Inferior parietal cortex (tissue), 1 donor: Measurements from ENCODE around the gene RNF121.

Source experiments
- DNase-seq: peaks from one replicate; pipeline ENCODE4 v3.0.0-alpha.2; 2016; ENCODE audit errors: extremely low spot score

Gene RNF121

DNA sequence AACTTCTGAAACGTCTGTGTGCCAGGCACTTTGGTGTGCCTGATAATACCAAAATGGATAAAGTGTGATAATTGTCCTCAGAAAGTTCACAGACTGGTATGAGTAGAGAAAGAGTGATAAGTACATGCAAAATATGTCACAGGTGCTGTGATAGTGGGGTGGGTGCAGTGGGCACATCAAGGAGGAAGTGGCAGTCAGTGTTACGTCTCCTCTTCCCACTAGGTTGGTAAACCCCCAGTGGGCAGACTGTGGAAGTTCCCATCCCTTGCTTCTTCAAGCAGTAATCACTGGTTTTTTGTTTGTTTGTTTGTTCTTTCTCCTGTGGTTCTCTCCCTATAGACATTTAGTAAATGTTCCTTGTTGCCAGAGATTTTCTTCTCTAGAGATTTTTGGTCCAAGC is 5.4 kb downstream of the RNF121 start:
- DNase-seq = no peak

DNA sequence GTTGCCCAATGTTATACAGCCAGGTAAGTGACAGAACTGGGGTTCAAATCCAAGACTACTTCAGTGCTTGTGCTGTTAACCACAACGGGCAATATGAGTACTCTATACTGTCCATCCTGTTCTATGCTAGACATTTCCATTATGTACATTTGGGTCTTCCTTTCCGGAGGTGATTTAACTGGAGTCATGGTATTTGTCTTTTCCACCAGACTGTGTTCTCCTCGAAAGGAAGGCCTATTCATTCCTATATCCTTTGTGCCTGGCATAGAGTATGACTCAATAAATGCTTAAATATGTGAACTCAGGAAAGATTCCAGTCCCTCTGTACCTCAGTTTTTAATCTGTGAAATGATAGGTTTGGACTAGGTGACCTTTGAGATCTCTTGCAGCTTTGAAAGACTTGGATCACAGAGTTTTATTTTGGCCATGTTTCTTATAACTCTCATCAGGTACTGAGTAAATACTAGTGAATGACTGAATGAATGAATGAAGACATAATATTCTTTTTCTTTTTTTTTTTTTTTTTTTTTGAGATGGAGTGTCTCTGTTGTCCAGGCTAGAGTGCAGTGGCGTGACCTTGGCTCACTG is 6.6 kb downstream of the RNF121 start:
- no peak for DNase-seq

DNA sequence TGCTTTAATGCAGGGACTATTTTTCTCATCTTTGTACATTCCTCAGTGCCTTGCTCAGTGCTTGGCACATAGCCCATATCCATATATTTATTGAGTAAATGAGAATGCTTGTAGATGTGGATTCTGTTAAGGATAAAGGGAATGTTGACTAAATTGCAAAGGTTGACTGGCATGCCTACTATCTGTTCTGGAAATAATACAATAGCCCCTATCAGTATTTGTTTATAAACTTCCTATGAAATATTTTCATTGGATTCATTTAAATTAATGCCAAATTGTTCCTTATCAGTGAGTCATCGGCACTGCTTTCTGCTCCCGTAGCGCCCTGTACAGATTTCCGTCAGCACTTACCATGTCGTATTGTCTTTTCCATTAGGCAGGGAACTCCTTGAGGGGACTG is 8.0 kb downstream of the RNF121 start:
- no peak for DNase-seq

DNA sequence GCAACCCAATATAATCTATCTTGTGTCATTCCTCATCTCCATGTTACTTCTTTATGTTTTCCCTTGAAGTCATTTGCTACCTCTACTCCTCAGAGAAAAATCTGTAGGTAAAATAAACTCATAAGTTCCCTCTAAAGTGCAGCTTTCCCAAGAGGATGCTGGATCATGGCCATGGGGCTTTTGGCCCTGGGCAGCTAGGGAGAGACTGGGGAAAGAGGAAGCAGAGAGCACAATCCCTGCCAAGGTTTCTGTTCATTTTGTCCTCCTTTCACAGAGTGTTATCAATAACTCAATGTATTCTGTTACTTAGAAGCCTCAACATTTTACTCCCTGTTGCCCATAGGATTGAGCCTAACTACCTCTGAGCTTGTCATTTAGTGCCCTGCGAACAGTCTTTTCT is 9.0 kb downstream of the RNF121 start:
- no peak for DNase-seq

DNA sequence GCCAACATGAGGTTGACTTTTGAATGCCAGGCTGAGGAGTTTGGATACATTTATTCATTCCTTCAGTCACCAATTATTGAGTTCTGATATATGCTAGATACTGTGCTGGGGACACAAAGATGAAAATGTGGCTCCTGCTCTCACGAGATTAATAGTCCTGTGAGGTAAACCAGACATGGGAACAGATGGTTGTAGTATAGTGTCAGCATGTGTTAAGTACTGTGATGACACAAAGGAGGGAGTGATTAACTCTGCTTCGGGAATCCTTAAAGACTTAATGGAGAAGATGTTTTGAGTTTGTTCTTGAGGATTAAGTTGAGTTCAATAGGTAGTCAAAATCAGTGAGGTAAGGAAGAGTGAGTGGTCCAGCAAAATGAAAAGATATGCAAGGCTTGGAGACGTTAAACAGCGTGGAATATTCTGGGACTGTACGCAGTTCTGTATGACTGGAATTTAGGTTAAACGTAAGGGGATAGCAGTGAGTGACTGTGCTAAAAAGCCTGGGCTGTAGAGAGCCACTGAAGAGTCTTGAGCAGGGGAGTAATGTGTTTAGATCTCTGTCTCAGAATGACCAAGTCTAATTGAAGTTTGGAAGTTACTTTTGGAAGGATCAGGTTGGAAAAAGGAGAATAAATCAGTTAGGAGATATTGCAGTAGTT is 11.8 kb downstream of the RNF121 start:
- no peak for DNase-seq

DNA sequence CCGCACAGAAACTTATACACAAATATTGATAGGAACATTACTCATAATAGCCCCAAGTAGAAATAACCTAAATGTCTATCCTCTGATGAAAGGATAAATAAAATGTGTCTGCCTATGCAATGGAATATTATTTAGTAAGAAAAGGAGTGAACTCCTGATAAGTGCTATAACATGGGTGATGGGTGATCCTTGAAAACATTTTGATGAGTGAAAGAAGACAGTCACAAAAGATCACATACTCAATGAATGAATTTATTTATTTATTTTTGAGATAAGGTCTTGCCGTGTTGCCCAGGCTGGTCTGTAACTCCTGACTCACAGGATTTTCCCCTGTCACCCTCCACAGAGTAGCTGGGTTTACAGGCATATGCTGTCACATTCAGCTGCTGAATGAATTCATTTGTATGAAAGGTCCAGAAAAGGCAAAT is 17.3 kb downstream of the RNF121 start:
- no peak for DNase-seq

DNA sequence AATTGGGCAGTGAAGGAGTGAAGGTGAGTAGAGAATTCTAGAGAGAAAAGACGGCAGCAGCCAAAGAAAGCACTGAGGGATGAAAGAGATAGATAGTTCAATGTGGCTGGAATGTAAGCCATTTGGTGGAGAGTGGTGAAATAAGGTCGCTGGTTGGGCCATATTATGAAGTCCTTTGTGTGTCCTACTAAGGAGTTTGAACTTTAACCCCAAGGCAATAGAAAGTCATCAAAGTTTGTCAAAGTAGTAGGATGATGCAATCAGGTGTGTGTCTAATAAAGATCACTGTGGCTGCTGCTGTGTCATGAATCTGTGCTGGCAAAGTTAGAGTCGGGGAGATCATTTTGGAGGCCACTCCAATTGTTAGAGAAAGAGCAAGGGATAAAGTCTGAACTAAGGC is 18.7 kb downstream of the RNF121 start:
- DNase-seq = no peak

DNA sequence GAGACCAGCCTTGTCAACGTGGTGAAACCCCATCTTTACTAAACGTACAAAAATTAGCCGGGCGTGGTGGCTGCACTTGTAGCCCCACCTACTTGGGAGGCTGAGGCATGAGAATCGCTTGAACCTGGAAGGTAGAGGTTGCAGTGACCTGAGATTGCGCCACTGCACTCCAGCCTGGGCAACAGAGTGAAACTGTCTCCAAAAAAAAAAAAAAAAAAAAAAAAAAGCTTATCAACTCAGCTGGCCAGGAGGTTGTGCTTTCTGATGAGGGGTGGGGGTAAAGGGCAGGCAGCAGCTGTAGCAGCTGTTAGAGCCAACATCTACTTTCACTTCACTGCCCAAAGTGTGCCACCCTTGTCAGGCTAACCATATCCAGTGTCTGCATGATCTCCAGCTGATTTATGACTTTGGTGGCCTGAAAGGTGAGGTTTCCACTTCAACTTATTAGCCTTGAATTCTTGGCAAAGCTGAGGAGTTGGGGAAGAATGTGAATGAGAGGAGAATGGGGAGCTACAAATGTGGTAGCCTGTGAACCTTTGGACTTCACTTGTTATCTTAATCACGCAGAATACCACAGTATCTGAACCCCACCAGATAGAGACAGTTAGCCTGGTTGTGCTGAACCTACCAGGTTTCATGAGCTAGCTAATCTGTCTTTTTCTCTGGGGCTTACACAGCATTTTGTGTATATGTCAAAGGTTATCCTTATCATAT is 19.6 kb downstream of the RNF121 start:
- no peak for DNase-seq

DNA sequence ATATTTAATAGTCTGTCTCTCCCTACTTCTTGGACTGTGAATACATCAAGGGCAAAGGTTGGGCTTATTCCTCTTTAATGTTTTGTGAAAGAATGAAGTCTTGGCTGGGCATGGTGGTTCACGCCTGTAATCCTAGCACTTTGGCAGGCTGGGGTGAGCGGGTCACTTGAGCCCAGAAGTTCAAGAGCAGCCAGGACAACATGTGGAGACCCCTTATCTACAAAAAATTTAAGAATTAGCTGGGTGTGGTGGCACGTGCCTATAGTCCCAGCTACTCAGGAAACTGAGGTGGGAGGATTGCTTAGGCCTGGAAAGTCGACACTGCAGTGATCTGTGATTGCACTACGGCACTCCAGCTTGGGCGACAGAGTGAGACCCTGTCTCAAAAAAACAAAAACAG is 20.2 kb downstream of the RNF121 start:
- no peak for DNase-seq

DNA sequence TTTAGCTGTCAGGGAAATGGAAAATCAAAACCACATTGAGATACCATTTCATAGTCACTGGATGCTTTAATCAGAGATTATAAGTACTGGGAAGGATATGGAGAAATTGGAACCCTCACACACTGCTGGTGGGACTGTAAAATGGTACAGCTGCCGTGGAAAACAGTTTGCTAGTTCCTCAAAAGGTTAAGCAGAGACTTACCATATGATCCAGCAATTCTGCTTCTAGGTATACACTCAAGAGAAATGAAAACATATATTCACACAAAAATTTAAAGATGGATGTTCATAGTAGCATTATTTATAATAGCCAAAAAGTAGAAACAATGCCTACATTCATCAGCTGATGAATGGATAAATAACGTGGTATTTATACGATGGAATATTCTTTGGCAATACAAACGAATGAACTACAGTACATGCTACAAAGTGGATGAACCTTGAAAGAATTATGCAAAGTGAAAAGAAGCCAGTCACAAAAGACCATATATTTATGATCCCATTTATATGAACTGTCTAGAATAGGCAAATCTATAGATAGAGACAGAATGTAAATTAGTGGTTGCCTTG is 23.0 kb downstream of the RNF121 start:
- no peak for DNase-seq

DNA sequence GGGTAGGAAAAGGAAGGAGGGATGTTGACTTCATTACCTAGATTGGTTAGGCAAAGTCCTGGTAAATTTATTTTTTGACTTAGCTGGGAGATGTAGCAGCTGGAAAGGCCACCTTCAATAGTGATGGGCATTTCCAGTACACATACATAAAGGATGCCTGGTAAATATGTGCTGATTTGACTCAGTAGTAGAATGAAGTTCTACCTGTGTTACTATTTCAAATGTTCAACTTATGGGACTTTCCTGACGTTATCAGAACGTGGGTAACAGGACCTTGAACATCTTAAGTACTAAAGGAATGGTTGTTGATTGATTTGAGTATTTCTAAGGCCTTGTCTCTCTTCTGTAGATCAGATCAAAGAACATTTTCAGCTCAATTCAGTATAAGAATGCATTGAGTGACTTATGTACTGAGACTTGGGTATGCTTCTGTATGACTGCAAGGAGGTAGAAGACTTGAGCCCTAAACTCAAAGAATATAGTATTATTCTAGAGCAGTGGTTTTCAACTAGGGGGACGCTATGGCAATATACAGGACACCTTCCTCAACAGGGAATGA is 27.1 kb downstream of the RNF121 start:
- no peak for DNase-seq

DNA sequence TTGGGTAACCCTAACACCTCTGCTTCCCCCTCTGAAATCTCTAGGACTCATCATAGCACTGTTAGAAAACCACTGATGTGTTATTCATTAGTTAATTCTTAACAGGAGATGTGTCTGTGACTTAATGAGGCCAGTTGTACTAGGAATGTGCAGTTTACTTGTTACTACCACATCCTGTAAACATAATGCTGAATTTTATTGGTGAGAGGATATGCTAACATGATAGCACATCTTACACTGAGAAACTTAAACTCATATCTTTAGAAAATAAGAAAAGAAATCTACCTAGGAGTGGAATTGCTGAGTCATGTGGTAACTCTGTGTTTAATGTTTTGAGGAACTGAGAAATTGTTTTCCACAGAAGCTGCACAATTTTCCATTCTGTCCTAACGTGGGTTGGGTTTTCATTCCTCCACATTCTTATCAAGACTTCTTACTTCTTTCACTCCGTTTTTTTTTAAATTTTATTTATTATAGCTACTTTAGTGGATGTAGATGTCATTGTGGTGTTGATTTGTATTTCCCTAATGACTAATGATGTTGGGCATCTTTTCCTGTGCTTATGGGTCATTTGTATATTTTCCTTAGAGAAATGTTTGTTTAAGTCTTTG is 33.7 kb downstream of the RNF121 start:
- DNase-seq = no peak

DNA sequence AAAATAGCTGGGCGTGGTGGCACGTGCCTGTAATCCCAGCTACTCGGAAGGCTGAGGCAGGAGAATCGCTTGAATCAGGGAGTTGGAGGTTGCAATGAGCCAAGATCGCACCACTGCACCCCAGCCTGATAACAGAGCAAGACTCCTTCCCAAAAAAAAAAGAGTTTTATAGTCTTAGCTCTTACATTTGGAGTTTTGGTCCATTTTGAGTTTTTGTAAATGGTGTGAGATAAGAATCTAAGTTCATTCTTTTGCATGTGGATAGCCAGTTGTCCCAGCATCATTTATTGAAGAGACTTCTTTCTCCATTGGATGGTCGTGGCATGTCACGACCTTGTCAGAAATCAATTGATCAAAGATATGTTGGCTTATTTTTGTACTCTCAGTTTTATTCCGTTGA is 34.6 kb downstream of the RNF121 start:
- no peak for DNase-seq

DNA sequence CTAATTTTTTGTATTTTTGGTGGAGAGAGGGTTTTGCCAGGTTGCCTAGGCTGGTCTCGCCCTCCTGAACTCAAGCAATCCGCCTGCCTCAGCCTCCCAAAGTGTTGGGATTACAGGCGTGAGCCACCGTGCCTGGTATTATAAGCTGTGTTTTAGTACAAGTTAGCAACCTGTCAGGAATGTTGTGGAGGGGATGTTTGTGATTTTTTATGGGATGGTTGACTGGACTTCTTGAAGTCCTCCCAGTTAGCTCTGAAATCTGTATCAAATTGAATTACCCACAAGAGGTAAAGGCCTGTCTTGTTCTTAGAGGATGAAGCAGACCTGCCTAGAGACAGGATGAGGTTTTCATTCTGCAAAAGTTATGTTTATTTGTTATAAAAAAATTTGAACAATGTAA is 35.8 kb downstream of the RNF121 start:
- DNase-seq = no peak

DNA sequence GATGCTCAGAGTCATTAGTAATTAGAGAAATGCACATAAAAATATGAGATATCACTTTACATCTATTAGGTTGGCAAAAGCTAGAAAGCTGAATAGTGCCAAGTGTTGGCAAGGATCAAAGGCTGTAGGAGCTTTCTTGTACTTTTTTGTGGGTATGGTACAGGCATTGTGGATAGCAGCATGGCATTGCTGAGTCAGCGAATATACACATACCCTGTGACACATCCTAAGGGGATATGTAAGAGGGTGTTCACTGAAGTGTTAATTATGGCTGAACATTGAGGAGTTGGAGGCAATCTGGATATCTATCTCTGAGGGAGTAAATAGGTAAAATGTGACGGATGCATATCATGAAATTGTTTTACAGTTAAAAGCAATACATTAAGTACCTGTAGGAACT is 42.8 kb downstream of the RNF121 start:
- DNase-seq = no peak

DNA sequence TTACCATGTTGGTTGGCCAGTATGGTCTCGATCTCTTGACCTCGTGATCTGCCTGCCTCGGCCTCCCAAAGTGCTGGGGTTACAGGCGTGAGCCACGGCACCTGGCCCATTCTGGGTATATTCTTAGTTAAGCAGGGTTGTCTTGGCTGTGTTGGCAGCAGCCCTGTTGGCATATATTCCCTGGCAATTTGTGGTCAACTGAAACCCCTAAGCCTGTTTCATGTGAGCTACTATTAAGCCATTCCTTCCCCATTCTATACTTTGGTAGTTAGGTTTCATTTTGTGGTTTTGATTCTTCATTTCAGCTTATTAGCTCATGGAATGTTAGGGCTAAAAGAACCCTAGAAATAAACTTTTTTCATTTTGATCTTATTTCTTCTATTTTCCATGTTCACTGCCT is 47.7 kb downstream of the RNF121 start:
- no peak for DNase-seq

DNA sequence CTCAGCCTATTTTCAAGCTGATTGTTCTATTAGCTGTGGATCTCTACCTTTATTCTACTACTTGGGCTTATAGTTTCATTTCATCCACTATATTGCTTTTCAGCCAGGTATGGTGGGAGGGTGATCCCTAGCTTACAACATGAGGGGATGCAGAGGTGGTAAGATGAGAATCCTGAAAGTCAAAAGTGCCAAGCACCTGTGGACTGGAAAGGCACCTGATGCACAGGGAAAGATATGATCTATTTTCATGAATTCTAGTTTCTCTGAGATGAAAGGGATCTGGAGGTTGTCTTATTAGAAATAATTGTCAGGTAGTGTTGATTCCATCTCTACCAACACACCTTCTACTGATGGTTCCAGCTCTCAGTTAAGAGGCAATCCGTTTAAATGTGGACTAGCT is 48.2 kb downstream of the RNF121 start:
- DNase-seq = no peak

DNA sequence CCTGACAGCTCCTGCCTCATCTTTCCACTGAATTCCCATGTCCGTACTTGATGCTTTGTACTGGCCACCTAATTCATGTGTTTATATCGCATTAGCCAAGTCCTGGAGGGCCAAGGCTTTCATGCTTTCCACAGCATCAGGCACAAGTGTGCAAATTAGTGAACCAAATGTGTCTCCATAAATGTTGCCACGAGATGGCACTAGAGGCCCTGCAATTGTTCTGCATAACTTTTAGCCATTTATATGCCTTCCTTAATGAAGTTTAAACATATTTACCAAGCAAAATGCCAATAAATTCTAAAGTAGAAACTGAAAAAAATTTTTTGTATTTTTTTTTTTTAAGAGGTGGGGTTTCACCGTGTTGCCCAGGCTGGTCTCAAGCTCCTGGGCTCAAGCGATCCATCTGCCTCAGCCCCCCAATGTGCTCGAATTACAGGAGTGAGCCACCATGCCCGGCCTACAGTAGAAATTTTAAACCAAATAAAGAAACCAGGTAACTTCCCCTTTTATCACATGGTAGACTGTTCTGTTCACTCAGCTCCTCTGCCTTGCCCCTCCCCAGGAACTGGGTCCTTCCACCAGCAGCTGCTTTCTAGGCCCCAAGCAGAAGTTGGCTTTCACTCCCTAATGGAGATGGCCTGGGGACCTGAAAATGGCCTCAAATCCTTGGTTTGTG is 49.0 kb downstream of the RNF121 start:
- peak; percentile 88 for DNase-seq

DNA sequence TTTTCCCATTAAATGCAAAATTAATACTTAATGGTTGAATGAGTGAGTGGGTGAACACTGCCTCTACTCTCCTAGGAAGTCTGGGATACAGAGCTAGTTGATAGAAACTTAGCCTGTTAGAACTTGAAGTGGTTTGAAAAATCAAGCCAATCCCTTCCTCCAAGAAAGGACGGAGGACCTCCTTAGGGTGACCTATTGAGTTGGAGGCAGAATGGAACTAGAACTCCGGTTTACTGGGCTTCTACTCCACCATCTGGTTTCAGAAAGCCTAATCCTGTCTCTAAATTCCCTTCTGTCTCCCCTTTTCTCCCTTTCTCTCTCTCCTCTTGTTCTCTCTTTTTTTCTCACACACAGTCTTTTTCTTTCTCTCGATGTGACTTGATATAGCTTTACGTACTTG is 50.2 kb downstream of the RNF121 start:
- DNase-seq = no peak

DNA sequence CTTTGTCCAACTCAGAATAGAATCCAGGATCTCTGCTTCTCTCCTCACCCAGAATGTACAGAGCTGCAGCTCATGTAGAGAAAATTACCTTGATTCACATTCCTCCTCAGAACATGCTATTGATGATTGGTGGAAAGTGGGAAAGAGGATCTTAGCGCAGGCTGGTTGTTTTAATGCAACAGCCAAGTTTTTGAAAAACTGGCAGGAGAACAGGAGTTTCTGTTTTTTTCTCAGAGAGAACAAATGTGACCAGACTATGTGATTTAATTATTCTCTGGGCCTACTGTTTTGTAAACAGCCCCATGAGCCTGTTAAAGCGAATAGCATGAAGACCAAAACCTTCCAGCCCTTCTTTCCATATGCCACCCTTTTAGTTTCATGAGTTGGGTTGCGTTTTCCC is 50.8 kb downstream of the RNF121 start:
- peak; percentile 45 for DNase-seq

DNA sequence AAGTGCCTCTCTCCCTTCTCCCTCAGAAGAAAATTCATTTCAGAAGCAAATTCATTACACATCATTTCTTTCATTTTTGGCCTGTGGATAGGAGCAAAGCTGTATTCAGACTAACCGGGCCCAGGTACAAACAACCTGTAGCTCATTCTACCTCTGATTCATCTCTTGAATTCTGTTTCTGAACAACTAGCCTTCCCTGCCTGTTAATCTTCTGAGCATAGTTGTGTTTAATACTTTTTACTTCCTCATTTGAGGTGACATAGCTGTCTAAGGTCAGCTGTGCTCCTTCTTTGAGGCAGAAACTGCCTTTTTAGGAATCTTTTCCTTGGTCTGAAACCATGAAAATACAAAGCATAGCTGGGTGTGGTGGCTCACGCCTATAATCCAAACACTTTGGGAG is 57.3 kb downstream of the RNF121 start:
- no peak for DNase-seq

DNA sequence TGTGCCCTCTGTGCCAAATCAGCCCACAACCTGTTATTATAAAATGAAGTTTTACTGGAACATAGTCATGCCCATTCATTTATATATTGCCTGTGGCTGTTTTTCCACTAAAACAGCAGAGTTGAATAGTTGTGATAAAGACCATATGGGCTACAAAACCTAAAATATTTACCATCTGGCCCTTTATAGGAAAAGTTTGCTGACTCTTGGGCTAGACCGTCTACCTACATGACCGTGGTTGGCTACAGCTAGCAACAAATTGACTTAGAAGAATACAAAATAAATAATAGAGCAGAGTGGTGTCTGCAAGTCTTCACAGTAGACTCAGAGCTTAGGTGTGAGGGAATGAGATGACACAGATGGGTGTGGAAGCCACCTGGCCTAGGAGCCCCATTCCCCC is 58.7 kb downstream of the RNF121 start:
- DNase-seq = no peak
